ENCODE results near the gene BORCS5.

The BORCS5 gene

DNA sequence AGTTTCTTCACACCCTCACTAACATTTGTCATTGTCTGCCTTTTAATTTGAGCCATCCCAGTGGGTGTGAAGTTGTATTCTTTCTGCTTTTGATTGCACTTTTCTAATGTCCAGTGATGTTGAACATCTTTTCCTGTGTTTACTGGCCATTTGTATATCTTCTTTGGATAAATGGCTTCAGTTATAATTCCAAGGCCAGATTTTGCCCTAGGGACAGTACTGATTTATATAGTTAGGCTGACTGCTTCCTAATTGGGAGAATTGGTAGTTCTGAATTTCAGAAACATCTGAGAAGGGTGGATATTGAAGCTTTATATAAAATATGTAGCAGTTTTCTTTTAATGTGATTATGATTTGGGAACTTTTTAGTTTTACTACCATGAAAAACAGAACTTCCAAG, 97.4 kb downstream of the BORCS5 start:
- peaks cover 12% of the 10 kb centered on the region for H3K4me1 Mint-ChIP-seq
- TF ChIP-seq, protein P1, sequence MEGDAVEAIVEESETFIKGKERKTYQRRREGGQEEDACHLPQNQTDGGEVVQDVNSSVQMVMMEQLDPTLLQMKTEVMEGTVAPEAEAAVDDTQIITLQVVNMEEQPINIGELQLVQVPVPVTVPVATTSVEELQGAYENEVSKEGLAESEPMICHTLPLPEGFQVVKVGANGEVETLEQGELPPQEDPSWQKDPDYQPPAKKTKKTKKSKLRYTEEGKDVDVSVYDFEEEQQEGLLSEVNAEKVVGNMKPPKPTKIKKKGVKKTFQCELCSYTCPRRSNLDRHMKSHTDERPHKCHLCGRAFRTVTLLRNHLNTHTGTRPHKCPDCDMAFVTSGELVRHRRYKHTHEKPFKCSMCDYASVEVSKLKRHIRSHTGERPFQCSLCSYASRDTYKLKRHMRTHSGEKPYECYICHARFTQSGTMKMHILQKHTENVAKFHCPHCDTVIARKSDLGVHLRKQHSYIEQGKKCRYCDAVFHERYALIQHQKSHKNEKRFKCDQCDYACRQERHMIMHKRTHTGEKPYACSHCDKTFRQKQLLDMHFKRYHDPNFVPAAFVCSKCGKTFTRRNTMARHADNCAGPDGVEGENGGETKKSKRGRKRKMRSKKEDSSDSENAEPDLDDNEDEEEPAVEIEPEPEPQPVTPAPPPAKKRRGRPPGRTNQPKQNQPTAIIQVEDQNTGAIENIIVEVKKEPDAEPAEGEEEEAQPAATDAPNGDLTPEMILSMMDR (IDR thresholded peaks at IDR 0.05): no peak
- H3K27ac Mint-ChIP-seq: no peak overlapping the region
- H3K4me3 Mint-ChIP-seq: no peak overlapping the region
- no peak for DNase-seq
- H3K9me3 Mint-ChIP-seq: no peaks in the 10 kb centered on the region
- H3K36me3 Mint-ChIP-seq (ENCODE audit: low read depth): no peaks in the 10 kb centered on the region
- H3K27me3 Mint-ChIP-seq (ENCODE audit: low read depth, poor library complexity): no peaks in the 10 kb centered on the region

DNA sequence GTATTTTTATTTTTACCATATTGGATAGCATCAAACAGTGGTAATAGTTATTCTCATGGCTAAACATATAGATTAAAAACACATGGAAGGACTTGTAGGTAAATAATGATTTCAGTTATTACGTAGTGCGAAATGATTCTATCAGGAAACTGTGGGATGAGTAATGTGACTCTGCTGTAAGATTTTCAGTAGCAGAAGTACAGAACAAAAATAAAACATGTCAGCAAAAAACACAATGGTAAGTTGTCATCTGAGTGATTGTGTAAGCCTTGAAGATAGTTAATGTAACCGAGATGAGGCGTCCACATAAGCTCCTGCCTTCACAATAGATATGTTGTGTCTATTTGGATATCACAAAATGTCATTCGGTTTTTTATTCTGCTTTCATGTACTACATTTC, 99.8 kb downstream of the BORCS5 start:
- Mint-ChIP-seq H3K4me3 (no peak overlapping the region), H3K27me3 (ENCODE audit: low read depth, poor library complexity) (peaks cover 3% of the 10 kb centered on the region), H3K36me3 (ENCODE audit: low read depth) (no peaks in the 10 kb centered on the region), H3K4me1 (peaks cover 8% of the 10 kb centered on the region), H3K27ac (no peak overlapping the region), H3K9me3 (no peaks in the 10 kb centered on the region)
- TF ChIP-seq, protein P1 (IDR thresholded peaks at IDR 0.05): no peak
- DNase-seq: no peak

DNA sequence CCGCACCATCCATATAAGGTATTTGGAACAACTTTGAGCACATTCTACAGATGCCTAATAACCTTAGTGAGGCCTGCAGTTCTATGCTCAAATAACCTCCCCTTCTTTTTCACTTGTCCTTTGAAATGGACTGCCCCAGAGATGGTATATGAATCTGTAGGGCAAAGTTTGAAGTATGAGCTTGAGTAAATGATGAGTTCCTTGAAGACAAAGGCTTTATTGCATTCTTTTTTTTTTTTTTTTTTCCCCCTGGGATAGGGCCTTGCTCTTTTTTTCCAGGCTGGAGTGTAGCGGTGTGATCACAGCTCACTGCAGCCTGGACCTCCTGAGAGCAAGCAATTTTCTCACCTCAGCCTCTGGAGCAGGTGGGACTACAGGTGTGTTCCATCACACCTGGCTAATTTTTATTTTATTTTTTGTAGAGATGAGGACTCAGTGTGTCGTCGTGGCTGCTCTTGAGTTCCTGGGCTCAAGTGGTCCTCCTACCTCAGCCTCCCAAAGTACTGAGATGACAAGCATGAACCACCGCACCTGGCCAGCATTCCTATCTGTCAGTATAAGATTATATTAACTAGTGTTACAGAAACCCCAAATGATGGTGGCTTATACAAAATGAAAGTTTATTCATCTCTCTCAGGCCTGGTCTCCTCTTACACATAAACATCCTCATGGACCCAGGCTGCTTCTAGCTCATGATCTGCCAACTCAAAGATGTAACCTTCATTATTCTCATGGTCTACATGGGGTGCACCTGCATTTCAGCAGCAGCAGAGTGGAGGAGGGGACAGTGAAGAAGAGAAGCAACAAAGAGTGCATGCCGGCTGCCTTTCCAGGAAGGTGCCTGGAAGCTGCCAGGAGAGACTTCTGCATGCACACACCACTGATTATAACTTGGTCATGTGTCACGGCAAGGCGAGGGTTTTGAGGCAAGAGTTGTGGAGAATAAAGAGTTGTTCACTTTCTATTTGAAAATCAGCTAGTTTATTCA, 104.4 kb downstream of the BORCS5 start:
- Mint-ChIP-seq H3K9me3 (no peaks in the 10 kb centered on the region), H3K27me3 (ENCODE audit: low read depth, poor library complexity) (peaks cover 4% of the 10 kb centered on the region)

DNA sequence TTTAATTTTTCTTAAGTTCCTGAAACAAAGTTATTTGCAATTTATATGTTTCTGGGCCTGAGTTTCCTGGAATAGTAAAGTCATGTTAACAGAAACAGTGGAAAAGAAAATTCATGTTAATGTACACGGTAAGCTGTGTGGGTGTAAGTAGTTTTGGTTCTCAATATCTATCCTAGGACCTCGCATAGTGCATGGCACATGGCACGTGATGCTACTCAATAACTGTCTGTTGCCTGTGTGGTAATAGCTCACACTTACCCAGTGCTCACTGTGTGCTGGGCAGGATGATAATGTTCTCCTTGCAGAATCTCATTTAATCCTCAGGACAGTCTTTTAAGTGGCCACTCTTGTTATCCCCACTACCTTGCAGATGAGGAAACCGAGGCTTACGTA, 105.0 kb downstream of the BORCS5 start:
- H3K27ac Mint-ChIP-seq: no peak overlapping the region
- H3K4me3 Mint-ChIP-seq: no peak overlapping the region
- no peaks in the 10 kb centered on the region for H3K9me3 Mint-ChIP-seq
- H3K4me1 Mint-ChIP-seq: peaks cover 5% of the 10 kb centered on the region
- no peak for DNase-seq
- peaks cover 4% of the 10 kb centered on the region for H3K27me3 Mint-ChIP-seq (ENCODE audit: low read depth, poor library complexity)
- TF ChIP-seq, protein P1 (IDR thresholded peaks at IDR 0.05): no peak
- H3K36me3 Mint-ChIP-seq (ENCODE audit: low read depth): peaks cover 8% of the 10 kb centered on the region

More for the DNA sequence above, 104.4 kb downstream of the BORCS5 start:
- TF ChIP-seq, protein P1 (IDR thresholded peaks at IDR 0.05): no peak
- Mint-ChIP-seq H3K36me3 (ENCODE audit: low read depth) (peaks cover 6% of the 10 kb centered on the region), H3K4me1 (peaks cover 5% of the 10 kb centered on the region), H3K27ac (no peak overlapping the region), H3K4me3 (no peak overlapping the region)
- no peak for DNase-seq

DNA sequence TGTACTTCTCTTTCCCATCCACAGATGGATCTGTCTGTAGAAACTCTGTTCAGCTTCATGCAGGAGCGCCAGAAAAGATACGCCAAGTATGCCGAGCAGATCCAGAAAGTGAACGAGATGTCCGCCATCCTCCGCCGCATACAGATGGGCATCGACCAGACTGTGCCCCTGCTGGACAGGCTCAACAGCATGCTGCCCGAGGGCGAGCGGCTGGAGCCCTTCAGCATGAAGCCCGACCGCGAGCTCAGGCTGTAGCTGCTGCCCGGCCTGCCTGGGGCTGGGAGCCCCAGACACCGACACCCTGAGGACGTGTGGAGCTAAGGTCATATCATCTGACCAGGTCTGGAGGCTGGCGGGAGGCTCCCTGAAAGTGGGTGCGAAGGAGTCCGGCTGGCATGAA, 108.6 kb downstream of the BORCS5 start:
- no peaks in the 10 kb centered on the region for H3K4me1 Mint-ChIP-seq
- peaks cover 43% of the 10 kb centered on the region for H3K36me3 Mint-ChIP-seq (ENCODE audit: low read depth)
- no peak overlapping the region for H3K27ac Mint-ChIP-seq

More for the DNA sequence above, 108.6 kb downstream of the BORCS5 start:
- Mint-ChIP-seq H3K9me3 (peaks cover 17% of the 10 kb centered on the region), H3K27me3 (ENCODE audit: low read depth, poor library complexity) (peaks cover 4% of the 10 kb centered on the region), H3K4me3 (no peak overlapping the region)
- TF ChIP-seq, protein P1 (IDR thresholded peaks at IDR 0.05): no peak
- no peak for DNase-seq

Measured in nephron progenitor cell (in vitro differentiated cells).